Stimulated activated CD4-positive, alpha-beta T cell treated with anti-CD3 and anti-CD28 coated beads, Interleukin-12 subunit alpha, Interleukin-12 subunit beta, amount 100 ng/mL, for 4 hours (primary cell): ENCODE data around the gene OR2T12.
"Not testable (repeated sequence)": the region's sequence is repeated elsewhere in the genome, so short reads cannot be mapped to it uniquely, and the experiment has no call there.

Source experiments
- DNase-seq: peaks from one replicate; pipeline ENCODE4 v3.0.0-alpha.2; 2020

The OR2T12 gene, protein sequence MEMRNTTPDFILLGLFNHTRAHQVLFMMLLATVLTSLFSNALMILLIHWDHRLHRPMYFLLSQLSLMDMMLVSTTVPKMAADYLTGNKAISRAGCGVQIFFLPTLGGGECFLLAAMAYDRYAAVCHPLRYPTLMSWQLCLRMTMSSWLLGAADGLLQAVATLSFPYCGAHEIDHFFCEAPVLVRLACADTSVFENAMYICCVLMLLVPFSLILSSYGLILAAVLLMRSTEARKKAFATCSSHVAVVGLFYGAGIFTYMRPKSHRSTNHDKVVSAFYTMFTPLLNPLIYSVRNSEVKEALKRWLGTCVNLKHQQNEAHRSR

DNA sequence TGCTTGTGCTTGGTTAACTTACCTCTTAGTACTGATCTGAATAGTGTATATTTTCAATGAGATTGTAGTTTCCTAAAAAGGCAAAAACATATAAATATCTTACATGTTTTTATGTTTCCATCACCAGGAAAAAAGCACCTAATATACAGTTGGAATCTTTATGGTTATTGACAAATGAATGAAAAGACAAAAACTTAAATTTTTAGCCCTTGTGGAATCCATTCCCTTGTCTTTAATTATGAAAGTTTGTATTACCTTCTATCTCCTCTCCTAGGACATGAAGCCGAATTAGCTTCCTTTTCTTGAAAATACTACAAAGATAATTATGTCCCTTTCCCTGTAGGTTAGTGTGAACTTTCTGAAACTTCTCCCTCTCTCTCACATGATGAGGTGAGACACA, at the start of gene OR2T12:
Gene OR2T12 (minus strand): TSS at position 101 of the 400 bp plus-strand sequence. CDS start 7,846 bp downstream, outside the sequence.
- DNase-seq = no peak

DNA sequence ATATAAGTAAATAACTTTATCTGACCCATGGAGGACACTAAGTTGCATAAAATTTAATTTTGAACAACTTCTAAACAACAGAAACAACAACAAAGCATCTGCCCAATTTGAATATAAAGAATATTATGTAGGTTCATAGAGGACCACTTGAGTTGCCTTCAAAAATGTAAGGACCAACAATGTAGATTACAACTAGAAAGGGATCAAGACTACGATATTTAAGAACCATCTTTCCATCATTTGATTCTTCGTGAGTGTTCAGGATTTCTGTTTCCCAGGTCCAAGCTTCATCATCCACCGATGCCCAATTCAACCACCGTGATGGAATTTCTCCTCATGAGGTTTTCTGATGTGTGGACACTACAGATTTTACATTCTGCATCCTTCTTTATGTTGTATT, 45.3 kb upstream of the OR2T12 start, which contains the start of gene OR14C36:
Gene OR14C36 (plus strand): TSS at position 301 of the 400 bp plus-strand sequence. CDS start 0 bp downstream, at position 301.
- DNase-seq = no peak

DNA sequence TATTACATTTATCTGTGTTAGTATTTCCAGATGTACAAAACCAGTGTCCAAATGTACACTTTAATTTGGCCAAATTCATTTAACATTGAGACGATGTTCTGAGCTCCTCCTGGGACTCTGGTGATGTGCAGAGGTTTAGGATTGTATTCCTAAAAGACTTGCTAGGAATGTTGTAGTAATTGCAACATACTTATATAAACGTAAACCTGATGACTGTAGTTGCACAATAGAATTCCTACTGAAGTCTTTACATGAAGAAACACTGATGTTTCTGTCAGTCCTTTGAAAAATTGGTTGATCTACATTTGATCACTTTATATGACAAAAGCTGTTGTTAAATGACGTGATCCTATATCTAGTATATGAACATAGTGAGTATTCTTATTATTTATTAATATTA, 40.2 kb upstream of the OR2T12 start:
- DNase-seq = no peak

DNA sequence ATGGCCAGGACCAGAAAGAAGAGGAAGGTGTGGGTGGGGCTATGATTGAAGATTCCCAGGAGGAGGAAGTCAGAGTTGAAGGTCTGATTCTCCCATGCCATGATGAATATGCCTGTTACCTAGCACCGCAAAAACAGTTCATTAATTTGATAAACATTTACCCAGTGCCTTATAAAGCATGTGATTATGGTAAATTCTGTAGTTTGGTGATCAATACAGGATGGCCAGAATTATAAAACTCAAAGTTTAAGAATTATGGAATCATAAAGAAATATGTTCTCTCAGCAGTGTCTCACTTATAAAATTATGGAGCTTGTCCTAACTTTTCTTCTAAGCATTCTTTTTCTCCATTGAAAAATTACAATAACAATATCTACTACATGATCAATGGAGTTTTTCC, 21.2 kb upstream of the OR2T12 start, which contains the start of gene OR2M7:
Gene OR2M7 (minus strand): TSS at position 101 of the 400 bp plus-strand sequence. CDS start 0 bp downstream, at position 101.
- no peak for DNase-seq

DNA sequence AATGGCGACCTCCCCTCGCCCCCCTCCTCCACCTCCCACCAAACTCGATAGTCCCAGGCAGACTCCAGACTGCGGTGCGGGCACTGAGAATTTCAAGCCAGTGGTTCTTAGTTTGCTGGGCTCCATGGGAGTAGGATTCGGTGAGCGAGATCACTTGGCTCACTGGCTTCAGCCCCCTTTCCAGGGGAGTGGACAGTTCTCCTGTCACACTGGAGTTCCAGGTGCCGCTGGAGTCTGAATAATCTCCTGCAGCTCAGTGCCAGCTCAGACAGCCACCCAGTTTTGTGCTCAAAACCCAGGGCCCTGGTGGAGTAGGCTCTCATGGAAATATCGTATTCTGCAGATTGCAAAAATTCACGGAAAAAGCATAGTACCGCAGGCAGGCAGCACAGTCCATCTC, 13.6 kb upstream of the OR2T12 start:
- DNase-seq = no peak

DNA sequence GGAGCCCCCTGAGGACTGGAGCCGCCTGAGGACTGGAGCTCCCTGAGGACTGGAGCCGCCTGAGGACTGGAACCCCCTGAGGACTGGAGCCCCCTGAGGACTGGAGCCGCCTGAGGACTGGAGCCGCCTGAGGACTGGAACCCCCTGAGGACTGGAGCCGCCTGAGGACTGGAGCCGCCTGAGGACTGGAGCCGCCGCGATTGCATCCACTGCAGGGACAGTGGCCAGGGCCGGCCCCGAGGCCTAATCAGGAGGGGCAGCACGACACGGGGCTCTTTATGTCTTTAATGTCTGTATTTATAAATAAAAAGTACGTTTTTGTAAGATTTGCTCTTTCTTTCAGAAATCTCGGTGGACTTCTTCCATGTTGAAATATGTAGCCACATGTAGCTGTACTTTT, 3.5 kb upstream of the OR2T12 start:
- not testable (repeated sequence) for DNase-seq

DNA sequence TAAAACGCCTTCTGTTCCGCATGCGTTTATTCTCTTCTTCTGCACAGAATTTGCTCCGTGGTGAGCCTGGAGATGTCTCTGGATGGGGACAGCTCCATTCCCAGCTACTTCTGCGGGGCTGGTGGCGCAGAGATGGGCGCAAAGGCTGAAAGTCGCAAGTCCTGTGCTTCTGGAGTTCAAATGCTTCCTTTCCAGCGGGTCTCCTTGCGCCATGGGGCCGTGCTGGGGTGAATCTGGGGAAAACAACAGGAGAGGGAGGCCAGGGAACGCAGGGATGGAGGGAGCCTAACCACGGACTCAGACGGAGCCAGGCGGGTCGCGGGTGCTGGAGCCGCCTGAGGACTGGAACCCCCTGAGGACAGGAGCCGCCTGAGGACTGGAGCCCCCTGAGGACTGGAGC, 2.9 kb upstream of the OR2T12 start:
- DNase-seq = no peak

DNA sequence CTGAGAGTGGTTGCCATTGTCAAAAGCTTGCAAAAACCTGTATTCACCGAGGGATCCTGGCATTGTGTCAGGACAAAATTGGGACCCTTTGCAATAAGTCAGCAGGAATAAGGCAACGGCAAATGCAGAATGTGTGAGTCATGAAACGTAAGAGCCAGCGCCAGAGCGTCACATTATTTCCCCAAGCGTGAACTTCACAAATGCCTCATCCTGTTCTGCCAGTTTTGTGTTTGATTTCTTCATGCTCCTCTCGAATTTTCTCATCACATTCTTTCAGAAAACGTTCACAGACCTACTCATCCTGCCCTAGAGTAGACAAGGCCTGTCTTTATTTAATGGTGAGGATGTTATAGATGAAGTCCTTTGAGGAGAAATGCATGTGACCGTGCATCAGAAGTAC, 2.4 kb upstream of the OR2T12 start:
- not testable (repeated sequence) for DNase-seq

DNA sequence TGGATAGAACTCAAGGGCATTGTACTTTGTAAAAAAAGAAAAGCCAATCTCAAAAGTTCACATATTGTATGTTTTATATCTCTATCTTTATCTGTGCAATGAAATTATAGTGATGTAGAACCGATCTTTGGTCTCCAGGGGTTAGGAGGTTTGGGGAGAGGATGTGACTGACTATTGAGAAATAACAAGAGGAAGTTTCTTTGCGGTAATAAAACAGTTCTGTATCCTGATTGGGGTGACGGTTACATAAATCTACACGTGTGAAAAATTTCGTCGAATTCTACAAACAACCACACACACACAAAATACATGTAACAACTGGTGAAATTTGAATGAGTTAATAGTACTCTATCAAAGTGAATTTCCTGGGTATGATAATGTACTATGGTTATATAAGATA, 14.8 kb downstream of the OR2T12 start:
- DNase-seq = no peak

DNA sequence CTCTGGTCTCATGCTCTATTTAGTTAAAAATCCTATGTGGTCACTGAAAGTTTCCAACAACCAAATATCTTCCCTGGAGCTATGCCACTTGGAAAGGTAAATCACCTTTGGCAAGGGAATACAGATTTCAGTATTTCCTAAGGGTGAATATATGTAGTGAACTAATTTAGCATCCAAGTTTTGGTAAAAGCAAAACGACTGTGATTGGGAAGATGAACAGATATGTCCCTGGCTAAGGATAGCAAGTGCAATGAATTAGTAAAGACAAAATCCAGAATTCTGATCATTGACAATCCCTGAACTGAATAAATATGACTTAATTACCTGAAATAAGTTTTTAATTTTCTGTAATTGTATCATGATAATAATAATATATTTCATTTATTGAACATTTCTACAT, 25.3 kb downstream of the OR2T12 start, which contains the start of gene OR2T33:
Gene OR2T33 (minus strand): TSS at position 101 of the 400 bp plus-strand sequence. CDS start 4,162 bp downstream, outside the sequence.
- no peak for DNase-seq

DNA sequence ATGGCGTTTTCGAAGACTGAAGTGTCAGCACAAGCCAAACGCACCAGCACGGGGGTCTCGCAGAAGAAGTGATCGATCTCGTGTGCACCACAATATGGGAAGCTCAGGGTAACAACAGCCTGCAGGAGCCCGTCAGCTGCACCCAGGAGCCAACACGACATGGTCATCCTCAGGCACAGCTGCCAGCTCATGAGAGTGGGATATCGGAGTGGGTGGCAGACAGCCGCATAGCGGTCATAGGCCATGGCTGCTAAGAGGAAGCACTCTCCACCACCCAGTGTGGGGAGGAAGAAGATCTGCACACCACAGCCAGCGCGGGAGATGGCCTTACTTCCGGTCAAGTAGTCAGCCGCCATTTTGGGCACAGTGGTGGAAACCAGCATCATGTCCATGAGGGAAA, 30.0 kb downstream of the OR2T12 start:
- DNase-seq = not testable (repeated sequence)

DNA sequence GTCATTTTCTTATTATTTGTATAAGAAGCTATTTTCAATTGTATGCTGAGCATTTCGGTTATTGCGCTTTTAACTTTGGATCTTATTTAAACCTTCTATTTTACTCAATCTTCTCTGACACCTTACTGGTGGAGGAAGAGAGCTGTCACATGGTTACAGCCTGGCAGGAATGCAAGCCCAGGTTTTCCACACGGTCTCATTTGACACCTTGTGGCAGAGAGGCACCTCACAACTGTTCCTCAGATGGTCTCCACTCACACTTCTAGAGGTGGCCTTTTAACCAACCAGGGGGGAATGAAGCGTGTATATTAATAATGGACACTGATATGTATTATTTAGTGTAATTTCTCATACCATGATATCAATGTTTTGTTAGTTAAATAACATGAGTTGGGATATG, 35.0 kb downstream of the OR2T12 start:
- no peak for DNase-seq

DNA sequence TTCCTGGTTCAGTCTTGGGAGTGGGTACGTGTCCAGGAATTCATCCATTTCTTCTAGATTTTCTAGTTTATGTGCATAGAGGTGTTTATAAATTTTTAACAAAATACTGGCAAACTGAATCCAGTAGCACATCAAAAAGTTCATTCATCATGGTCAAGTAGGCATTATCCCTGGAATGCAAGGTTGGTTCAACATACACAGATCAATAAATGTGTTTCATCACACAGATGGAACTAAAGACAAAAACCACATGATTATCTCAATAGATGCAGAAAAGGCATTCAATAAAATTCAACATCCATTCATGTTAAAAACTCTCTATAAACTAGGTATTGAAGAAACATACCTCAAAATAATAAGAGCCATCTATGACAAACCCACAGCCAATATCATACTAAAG, 43.9 kb downstream of the OR2T12 start:
- DNase-seq = not testable (repeated sequence)

DNA sequence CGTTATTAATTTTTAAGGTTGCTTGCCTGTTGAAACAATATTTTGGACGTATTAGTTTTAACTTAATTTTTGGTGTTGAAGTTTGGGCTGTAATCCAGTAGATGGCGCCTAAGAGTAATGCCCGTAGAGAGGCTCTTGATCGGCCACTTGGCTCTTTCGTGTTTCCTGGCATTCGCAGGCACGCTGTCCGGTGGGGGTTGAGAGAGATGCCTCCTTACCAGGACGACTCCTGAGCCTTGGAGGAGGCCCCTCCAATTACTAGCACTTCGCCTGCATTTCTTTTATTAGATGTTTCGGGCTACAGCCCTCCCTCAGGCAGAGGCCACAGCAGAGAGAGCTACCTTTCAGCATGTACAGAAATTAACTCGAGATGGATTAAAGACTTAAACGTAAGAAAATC, 60.0 kb downstream of the OR2T12 start:
- no peak for DNase-seq
